ENCODE measurements around the gene B3GNT8.
"Not testable (repeated sequence)": the region's sequence is repeated elsewhere in the genome, so short reads cannot be mapped to it uniquely, and the experiment has no call there.

DNA sequence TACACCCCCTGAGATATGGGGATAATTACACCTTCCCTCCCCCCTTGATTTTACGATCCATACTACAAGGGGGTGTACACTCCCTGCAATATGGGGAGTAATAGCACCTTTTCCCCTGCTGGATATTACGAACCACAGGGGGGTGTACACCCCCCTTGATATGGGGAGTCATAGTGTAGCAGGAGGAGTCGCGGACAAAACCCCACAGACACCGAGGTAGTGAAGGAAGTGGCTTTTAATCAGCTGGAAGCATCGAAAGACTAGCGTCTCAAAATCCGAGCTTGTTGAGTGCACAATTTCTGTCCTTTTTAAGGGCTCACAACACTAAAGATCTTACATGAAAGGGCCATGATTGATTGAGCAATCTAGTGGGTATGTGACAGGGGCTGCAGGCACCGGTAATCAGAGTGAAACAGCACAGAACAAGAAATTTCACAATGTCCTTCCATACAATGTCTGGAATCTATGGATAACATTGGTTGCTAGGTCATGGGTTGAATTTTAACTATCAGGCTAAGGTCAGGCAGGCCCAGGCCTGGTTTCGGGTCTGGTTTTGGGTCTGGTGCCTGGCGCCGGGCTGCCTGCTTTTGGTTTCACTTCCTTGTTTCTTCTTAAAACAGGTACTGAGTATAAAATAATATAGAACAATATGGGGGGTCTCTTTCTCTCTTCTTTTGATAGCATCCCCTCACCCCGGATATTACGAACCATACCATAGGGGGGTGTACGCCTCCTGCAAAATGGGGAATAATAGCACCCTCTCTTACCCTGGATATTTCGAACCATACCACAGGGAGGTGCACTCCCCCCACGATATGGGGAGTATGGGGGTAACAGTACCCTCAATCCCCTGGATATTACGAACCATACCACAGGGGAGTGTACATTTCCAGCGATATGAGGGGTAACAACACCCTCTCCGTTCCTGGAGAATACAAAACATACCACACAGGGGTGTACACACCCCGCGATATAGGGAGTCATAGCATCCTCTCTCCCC, 36.4 kb upstream of the B3GNT8 start:
- not testable (repeated sequence) for TF ChIP-seq EZH2 (IDR thresholded peaks at IDR 0.05; ENCODE audit: low read depth, low read length, severe bottlenecking); KDM1A (IDR thresholded peaks at IDR 0.05; ENCODE audit: borderline replicate concordance, low read length); EP300 (IDR thresholded peaks at IDR 0.05; ENCODE audit: borderline replicate concordance in 1 of 2, low read depth in 2 of 2, low read length in 2 of 2)

Measured in H1 (cell line).